Astrocyte of the spinal cord (primary cell): ENCODE measurements around the gene FAM117B.
"Not testable (repeated sequence)": the region's sequence is repeated elsewhere in the genome, so short reads cannot be mapped to it uniquely, and the experiment has no call there.

Experiments used
- DNase-seq: peaks from one replicate; pipeline ENCODE4 v3.0.0; 2011; ENCODE audit warnings: low read depth, low spot score
- H3K4me3 ChIP-seq: 2 replicates; pipeline ENCODE4 v1.5.1; 2011; ENCODE audit warnings: low read depth, mild to moderate bottlenecking, low read length, moderate library complexity
- in situ Hi-C: cut with HindIII; loops from 2 replicates; pipeline ENCODE4 v1.10.0; 2017; ENCODE audit warnings: low sequenced_read_pairs
- TF ChIP-seq, protein P1 (sequence below): IDR thresholded peaks from 2 replicates; pipeline ENCODE4 v1.5.1; 2012; ENCODE audit warnings: low read depth, mild to moderate bottlenecking, low read length, inconsistent platforms

Gene FAM117B

GRCh38 chr2:202652119-202652518 lies 17.4 kb downstream of the FAM117B start:
- TF ChIP-seq, protein P1, sequence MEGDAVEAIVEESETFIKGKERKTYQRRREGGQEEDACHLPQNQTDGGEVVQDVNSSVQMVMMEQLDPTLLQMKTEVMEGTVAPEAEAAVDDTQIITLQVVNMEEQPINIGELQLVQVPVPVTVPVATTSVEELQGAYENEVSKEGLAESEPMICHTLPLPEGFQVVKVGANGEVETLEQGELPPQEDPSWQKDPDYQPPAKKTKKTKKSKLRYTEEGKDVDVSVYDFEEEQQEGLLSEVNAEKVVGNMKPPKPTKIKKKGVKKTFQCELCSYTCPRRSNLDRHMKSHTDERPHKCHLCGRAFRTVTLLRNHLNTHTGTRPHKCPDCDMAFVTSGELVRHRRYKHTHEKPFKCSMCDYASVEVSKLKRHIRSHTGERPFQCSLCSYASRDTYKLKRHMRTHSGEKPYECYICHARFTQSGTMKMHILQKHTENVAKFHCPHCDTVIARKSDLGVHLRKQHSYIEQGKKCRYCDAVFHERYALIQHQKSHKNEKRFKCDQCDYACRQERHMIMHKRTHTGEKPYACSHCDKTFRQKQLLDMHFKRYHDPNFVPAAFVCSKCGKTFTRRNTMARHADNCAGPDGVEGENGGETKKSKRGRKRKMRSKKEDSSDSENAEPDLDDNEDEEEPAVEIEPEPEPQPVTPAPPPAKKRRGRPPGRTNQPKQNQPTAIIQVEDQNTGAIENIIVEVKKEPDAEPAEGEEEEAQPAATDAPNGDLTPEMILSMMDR: no peak
- H3K4me3 ChIP-seq: no peak overlapping the region
- in situ Hi-C loops: no loop called here
- no peak for DNase-seq

DNA sequence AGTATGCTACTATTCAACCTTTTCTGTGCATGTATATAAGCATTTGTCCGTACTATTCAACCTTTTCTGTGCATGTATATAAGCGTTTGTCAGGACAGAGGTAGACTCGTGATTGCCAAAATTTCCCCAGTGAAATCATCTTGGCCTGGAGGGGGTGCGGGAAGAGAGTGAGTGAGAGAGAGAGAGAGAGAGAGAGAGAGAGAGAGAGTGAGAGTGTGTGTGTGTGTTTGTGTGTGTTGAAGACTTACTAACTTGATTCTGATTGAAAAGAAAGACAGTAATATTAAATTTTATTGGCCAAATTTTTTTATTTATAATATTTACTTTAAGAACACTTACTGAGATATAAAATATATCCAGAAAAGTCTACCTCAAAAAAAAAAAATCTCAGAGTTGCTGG lies 19.1 kb downstream of the FAM117B start:
- in situ Hi-C loops: no loop called here
- DNase-seq: no peak
- no peak overlapping the region for H3K4me3 ChIP-seq
- TF ChIP-seq, protein P1: no peak

- TF ChIP-seq, protein P1: no peak
- no peak overlapping the region for H3K4me3 ChIP-seq
- no peak for DNase-seq
- in situ Hi-C loops: no loop called here
These were observed 23.1 kb downstream of the FAM117B start for GRCh38 chr2:202657876-202658275.

DNA sequence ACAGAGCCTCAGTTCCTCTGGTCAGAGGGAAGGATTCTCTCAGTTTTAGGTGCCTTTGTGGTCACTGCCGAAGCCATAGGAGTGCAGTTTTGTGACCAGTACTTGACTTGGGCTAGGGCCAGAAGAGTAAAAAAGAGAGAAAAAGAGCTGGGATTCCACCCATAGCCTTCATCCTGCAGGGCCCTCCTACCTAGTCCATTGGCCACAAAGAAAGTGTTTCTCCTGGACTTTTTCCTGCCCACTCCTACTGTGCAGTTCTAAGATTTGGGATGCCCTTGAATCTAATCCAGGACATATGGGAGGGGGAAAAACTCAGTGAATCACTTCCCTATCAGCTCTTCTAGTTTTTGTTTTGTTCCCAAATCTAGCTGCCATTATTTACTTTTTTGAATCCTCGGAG lies 26.0 kb downstream of the FAM117B start:
- in situ Hi-C loops: no loop called here
- no peak for DNase-seq
- no peak overlapping the region for H3K4me3 ChIP-seq
- TF ChIP-seq, protein P1: no peak

DNA sequence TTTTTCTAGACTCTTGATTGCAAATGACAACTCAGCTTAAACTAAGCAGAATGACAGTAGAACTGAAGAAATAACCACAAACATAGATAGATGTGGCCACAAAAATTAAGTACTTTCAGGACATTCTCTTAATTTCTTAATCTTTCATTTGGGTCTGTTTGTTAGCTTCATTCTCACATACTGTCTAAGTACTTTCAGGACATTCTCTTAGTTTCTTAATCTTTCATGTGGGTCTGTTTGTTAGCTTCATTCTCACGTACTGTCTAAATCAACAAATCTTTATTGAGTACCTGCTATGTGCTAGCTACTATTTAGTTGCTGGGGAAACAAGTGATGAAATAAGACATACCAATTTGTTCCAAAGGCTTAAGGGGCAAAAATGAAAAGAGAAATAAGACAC lies 35.1 kb downstream of the FAM117B start:
- TF ChIP-seq, protein P1: no peak
- H3K4me3 ChIP-seq: no peak overlapping the region
- no peak for DNase-seq
- in situ Hi-C loops: no loop called here

- TF ChIP-seq, protein P1: no peak
- no peak overlapping the region for H3K4me3 ChIP-seq
- DNase-seq: peak; percentile 10
- in situ Hi-C loops: no loop called here
These were observed 36.7 kb downstream of the FAM117B start for GRCh38 chr2:202671317-202672035.

GRCh38 chr2:202675097-202675496 lies 40.3 kb downstream of the FAM117B start:
- in situ Hi-C loops, H3K4me3 ChIP-seq, DNase-seq: not testable (repeated sequence)
